NCI-H524 treated with DMSO at 0.1 percent for 48 hours (cell line): Measurements from ENCODE around the gene GDF11.
A peak's percentile ranks its signal among the peaks of the same experiment; 100 is the strongest.

Experiments
- DNase-seq: peaks from one replicate; lab custom pipeline; 2025; lab: John Stamatoyannopoulos, UW

GDF11 gene

DNA sequence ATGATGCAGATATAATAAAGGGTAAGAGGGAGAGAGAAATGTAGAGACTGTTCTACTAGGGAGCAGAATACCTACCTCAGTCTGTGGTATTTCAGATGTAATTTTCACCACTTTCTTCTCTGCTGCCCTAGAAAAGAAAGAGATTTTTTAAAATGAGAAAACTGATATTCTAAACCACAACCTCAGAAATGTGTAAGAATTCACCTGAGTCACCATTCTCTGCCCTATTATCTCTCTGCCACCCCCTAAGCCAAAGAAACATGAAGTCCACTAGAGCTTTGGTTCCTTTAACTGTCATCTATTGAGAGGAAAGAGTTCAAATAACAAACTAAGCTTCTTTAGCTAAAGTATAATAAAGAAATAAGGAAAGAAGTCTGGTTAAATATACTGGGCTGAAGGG, 53.0 kb downstream of the GDF11 start:
- DNase-seq: no peak

DNA sequence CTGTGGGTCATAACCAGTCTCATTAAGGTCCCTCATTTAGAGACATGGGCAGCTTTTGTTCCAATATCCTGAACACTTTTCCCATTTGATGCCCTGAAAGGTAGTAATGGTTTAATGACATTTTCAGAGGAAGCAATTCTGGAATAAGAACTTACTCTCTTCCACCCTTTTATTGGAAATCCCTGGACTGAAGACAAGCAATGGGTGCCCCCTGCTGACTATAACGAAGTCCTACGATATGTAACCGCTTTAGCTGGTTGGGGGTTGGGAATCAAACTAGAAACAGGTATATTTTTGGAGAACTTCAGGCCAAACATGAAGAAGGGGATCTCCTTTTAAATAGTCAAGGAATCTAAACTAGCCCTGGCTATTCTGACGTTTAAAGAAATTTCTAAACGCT, 54.1 kb downstream of the GDF11 start:
- peak; percentile 3 for DNase-seq

DNA sequence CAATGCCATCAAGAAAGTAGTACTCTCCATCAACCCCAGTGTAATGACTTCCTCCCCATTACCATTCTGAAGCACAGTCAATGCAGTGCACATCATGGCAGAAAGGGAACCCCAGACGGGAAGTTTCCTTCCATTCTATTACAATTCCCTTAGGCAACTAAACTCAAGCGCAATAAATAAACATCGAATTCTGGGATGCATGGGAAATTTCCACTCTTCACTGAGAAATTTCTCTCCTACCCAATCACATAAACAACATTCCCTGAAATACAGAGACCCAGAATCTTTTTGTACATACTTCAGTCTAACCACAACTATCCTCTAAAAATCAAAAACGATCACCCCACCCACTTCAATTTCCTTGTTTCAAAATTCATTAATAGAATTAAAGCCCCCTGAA, 54.6 kb downstream of the GDF11 start:
- no peak for DNase-seq
